Psoas muscle (tissue), 8 donors: ENCODE results near the gene KRTCAP3. TPM values are rescaled to one million over a fixed set of nuclear protein-coding genes. Genes with fewer than 3 reads are reported as not detected.

Source experiments
- ATAC-seq, 4 donors: fragments of 200-7000 bp; cut with Tn5 transposase; one replicate each; pipeline ENCODE4 v1.9.1; 2020; ENCODE audit warnings: moderate library complexity in 3 of 4, mild to moderate bottlenecking in 2 of 4
- DNase-seq, 2 donors: peaks; one replicate each; pipeline ENCODE4 v3.0.0-alpha.2; 2020
- H3K27ac ChIP-seq: fragments of 200-600 bp; one replicate; pipeline ENCODE4 v1.8.0; 2022
- H3K27me3 ChIP-seq, 3 donors: fragments of 200-600 bp in 1 of 3; one replicate each; pipeline versions ENCODE4 v1.6.1 to v1.8.0; 2013 to 2022; ENCODE audit warnings: low read length in 2 of 3, mild to moderate bottlenecking in 2 of 3, moderate library complexity in 1 of 3; ENCODE audit not compliant: insufficient read depth in 3 of 3
- H3K36me3 ChIP-seq, 2 donors: fragments of 200-600 bp in 1 of 2; one replicate each; pipeline versions ENCODE4 v1.6.1 to v1.8.0; 2013 to 2022; ENCODE audit warnings: low read depth in 1 of 2, mild to moderate bottlenecking in 1 of 2, moderate library complexity in 1 of 2; ENCODE audit not compliant: insufficient read depth in 1 of 2
- H3K4me1 ChIP-seq: fragments of 200-600 bp; one replicate; pipeline ENCODE4 v1.8.0; 2022
- H3K4me3 ChIP-seq: fragments of 200-600 bp; one replicate; pipeline ENCODE4 v1.8.0; 2022; ENCODE audit warnings: mild to moderate bottlenecking
- H3K9me3 ChIP-seq: fragments of 200-600 bp; one replicate; pipeline ENCODE4 v1.8.0; 2022
- CTCF ChIP-seq: fragments of 200-600 bp; IDR thresholded peaks from one replicate; pipeline ENCODE4 v1.8.0; 2022; ENCODE audit warnings: antibody characterized with exemption
- WGBS, 3 donors: extraction: QIAGEN DNeasy Blood & Tissue Kit; methylation state at CpG; one replicate each; pipeline versions ENCODE4 v1.1.6 to v1.1.7; 2013; 5-methylcytosine and 5-hydroxymethylcytosine counted together
- intact Hi-C, 2 donors: fragments of 100-400 bp; cut with DNase I; formaldehyde crosslinking; loops; one replicate each; pipeline versions ENCODE4 v1.11.0 to v1.14.2; 2022
- polyA plus RNA-seq, 3 donors: library from polyadenylated mRNA; stranded (reverse); fragments of 200-250 nt; gene quantifications; one replicate each; pipeline ENCODE4 v1.2.3, GENCODE V29; 2013
- total RNA-seq, 4 donors: library from RNA; stranded (reverse); fragmentation: NEBNext Ultra II Directional in 2 of 4; extraction: Animal tissue kit (Norgen Biotek cat#: 25700) in 2 of 4; gene quantifications; one replicate each; pipeline versions ENCODE4 v1.2.1 to v1.2.4, GENCODE V29; 2021 to 2023
- donor health status: healthy with polysubstance abuse.
- donor health status: DM: no; HTN: no; CAD: no; lungs with moderate emphysema.
- donor health status: Bipolar disorder and iron deficiency.
- donor health status: healthy.
- donor health status: DM: yes; HTN: yes; CAD: no.
- donor health status: DM: no; HTN: no; CAD: no.
- donor health status: DM: no; HTN: no; CAD: no.
- donor health status: DM: yes; HTN: yes; CAD: no.

The KRTCAP3 gene
- total and polyA plus RNA-seq, 7 donors: 0.26 to 2.2 (median 1.6) TPM; not detected in 1

- no peaks in the 10 kb centered on the region for H3K4me1 ChIP-seq
- DNase-seq (no peak), ATAC-seq (no peak)
- peaks cover 2 to 38% of the 10 kb centered on the region in 2 donors for H3K36me3 ChIP-seq
- 96 to 97% (median 96%) methylated on average over 7 of the region's 7 CpGs for WGBS, 3 donors
- H3K27ac ChIP-seq: no peak overlapping the region
- intact Hi-C loops: no loop called here
- TF ChIP-seq CTCF: no peak
- no peak overlapping the region for H3K4me3 ChIP-seq
- no peaks in the 10 kb centered on the region for H3K27me3 ChIP-seq
- no peaks in the 10 kb centered on the region for H3K9me3 ChIP-seq
These were observed 22.3 kb downstream of the KRTCAP3 start for GRCh38 chr2:27464443-27464842.

- no peak for TF ChIP-seq CTCF
- H3K4me1 ChIP-seq: no peaks in the 10 kb centered on the region
- 75 to 89% (median 86%) methylated on average over 5 of the region's 5 CpGs for WGBS, 3 donors
- intact Hi-C loops: no loop called here
- H3K27me3 ChIP-seq: no peaks in the 10 kb centered on the region
- H3K27ac ChIP-seq: no peak overlapping the region
- ATAC-seq (no peak), DNase-seq (no peak)
- no peaks in the 10 kb centered on the region for H3K9me3 ChIP-seq
- H3K4me3 ChIP-seq: no peak overlapping the region
- peaks cover 3 to 73% of the 10 kb centered on the region in 2 donors for H3K36me3 ChIP-seq
These were observed 29.8 kb downstream of the KRTCAP3 start for GRCh38 chr2:27471961-27472360.

GRCh38 chr2:27485496-27485895 lies 43.3 kb downstream of the KRTCAP3 start:
- Histone ChIP-seq H3K27ac (no peak overlapping the region), H3K27me3 (no peaks in the 10 kb centered on the region), H3K4me1 (peaks cover 11% of the 10 kb centered on the region), H3K9me3 (no peaks in the 10 kb centered on the region), H3K4me3 (no peak overlapping the region), H3K36me3 (peaks cover 9 to 50% of the 10 kb centered on the region in 2 donors)
- intact Hi-C loops: loop anchor here in 1 of 2 donors (10.0 kb wide), 1 partner anchor 169 kb away; no protein-coding TSS in a partner anchor
- ATAC-seq (no peak), DNase-seq (no peak)
- TF ChIP-seq CTCF: no peak
- WGBS, 3 donors: 52 to 60% (median 52%) methylated on average over 3 of the region's 3 CpGs

GRCh38 chr2:27489118-27489497 lies 46.9 kb downstream of the KRTCAP3 start:
- peaks cover 11% of the 10 kb centered on the region for H3K4me1 ChIP-seq
- ATAC-seq (peak in 2 of 4 donors; percentile 1 to 18), DNase-seq (no peak)
- peak overlapping the region; percentile 41 for H3K27ac ChIP-seq
- H3K27me3 ChIP-seq: peaks cover 0 to 1% (median 0%) of the 10 kb centered on the region in 3 donors
- H3K36me3 ChIP-seq: peaks cover 0 to 16% of the 10 kb centered on the region in 2 donors
- no peak for TF ChIP-seq CTCF
- 3 to 5% (median 4%) methylated on average over 11 of the region's 11 CpGs for WGBS, 3 donors
- H3K4me3 ChIP-seq: peak overlapping the region; percentile 66
- intact Hi-C loops: loop anchor here in 1 of 2 donors (10.0 kb wide), 1 partner anchor 166 kb away; no protein-coding TSS in a partner anchor
- H3K9me3 ChIP-seq: no peaks in the 10 kb centered on the region
